Heart left ventricle (tissue), 13 donors: Measurements from ENCODE around the gene KCNJ16.

Experiments
- POLR2A ChIP-seq, 2 donors: fragments of 450-650 bp; IDR thresholded peaks; one replicate each; pipeline ENCODE4 v1.6.1; 2017; ENCODE audit warnings: antibody characterized with exemption in 2 of 2, mild to moderate bottlenecking in 2 of 2, moderate library complexity in 2 of 2
- TF ChIP-seq, protein P1 (sequence below), 12 donors: fragments of 200-600 bp; sonication (generic) in 4 of 12; IDR thresholded peaks; one replicate each; pipeline versions ENCODE4 v1.5.0 to v1.8.0; 2018 to 2022; ENCODE audit warnings: antibody characterized with exemption in 12 of 12, mild to moderate bottlenecking in 5 of 12
- donor health status: ischemic (EF 13 %, LVEDD 7.1; RV severe dilation, severe dysfunction).
- donor health status: DM: no; HTN: yes; CAD: no.
- donor health status: DM: no; HTN: no; CAD: no.
- donor health status: ischemic (EF 25% LVEDD 6.9; RV normal size, moderate dysfunction).
- donor health status: ischemic (EF 25% LVEDD 5.7; RV mildly dilated, moderate dysfunction).
- donor health status: ischemic (EF 35%, LVEDD 5.7; RV mildly dilated, moderate dysfunction).
- donor health status: nonischemic (EF 11% LVEDD 7.7; RV severe dilation, severe dysfunction).
- donor health status: DM: yes; HTN: yes; CAD: no.
- donor health status: PGD.
- donor health status: ischemic (EF 29% LVEDD 5.4; RV normal size, mild dysfunction).
- donor health status: nonischemic (EF 23%, LVEDD 6.1; RV moderate dilation, normal function).

DNA sequence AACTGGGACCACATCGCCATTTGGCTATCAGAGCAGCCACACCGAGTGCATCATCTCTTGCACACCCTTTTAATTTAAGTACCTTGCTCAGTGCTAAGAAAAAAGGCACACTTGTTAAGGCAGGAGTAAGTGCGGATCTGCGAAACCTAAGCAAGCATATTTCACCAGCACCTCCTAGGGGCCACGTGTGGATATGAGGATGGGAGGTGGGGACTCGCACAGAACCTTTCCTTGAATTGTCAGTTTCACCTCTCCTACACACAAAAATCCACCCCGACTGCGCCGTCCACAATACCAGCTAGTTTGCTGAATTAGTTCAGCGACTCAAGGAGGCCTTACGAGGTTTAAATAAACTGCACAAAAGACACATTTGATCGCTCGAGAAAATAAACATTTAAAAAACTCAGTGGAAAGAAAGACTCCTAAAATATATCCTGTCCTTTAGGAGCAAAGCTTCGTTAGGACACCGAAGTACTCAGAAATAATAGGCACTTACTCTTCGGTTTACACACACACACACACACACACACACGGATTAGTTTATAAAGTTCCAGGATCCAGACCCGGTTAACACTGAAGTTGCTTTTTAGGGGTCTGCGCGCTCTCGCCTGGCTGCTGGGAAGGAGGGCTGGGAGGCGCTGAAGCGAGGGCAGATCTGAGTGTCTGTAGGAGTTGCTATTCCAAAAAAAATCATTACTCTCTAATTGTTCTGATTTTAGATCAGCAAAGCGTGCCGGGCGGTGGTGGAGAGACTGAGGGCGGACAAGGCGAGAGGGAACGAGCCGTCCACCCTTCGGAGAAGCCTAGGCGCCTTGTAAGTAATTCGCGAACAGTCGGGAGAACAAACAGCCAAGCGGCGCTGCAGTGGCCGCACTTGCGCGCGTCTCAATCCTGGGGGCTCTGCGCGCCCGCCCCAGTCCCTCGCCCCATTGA lies 93.3 kb downstream of the KCNJ16 start:
- TF ChIP-seq, protein P1, sequence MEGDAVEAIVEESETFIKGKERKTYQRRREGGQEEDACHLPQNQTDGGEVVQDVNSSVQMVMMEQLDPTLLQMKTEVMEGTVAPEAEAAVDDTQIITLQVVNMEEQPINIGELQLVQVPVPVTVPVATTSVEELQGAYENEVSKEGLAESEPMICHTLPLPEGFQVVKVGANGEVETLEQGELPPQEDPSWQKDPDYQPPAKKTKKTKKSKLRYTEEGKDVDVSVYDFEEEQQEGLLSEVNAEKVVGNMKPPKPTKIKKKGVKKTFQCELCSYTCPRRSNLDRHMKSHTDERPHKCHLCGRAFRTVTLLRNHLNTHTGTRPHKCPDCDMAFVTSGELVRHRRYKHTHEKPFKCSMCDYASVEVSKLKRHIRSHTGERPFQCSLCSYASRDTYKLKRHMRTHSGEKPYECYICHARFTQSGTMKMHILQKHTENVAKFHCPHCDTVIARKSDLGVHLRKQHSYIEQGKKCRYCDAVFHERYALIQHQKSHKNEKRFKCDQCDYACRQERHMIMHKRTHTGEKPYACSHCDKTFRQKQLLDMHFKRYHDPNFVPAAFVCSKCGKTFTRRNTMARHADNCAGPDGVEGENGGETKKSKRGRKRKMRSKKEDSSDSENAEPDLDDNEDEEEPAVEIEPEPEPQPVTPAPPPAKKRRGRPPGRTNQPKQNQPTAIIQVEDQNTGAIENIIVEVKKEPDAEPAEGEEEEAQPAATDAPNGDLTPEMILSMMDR (IDR thresholded peaks at IDR 0.05): peak; percentile 38 to 77 (median 64)
- TF ChIP-seq POLR2A (IDR thresholded peaks at IDR 0.05): no peak
